BJ (cell line): ENCODE measurements around the gene CAPN3. TPM values are rescaled to one million over a fixed set of nuclear protein-coding genes. Genes with fewer than 3 reads are reported as not detected.

Source experiments
- CTCF ChIA-PET: fragments of 350-600 bp; formaldehyde crosslinking; extraction: SDS; loops from one replicate; lab custom pipeline; 2021; ENCODE audit warnings: antibody characterized with exemption, inconsistent platforms; lab: Yijun Ruan, JAX
- POLR2A ChIA-PET: fragments of 300-600 bp; sonication (Branson Sonifier 250); formaldehyde crosslinking; extraction: SDS; loops from one replicate; lab custom pipeline; 2021; ENCODE audit warnings: antibody characterized with exemption; lab: Charles Lee
- DNase-seq: peaks from one replicate; pipeline ENCODE4 v3.0.0-alpha.2; 2011; ENCODE audit warnings: low read depth
- H3K27me3 ChIP-seq: 2 replicates; pipeline ENCODE4 v1.6.0; 2011; ENCODE audit warnings: low read length; ENCODE audit not compliant: control insufficient read depth, insufficient read depth
- H3K36me3 ChIP-seq: 2 replicates; pipeline ENCODE4 v1.5.1; 2011; ENCODE audit warnings: low read length; ENCODE audit not compliant: control insufficient read depth, insufficient read depth
- H3K4me3 ChIP-seq: 2 replicates; pipeline ENCODE4 v1.5.1; 2011; ENCODE audit warnings: low read depth, mild to moderate bottlenecking, control low read depth, low read length
- polyA plus RNA-seq: library from polyadenylated mRNA; depleted of rRNA; stranded (reverse); fragments of >200 nt; gene quantifications from 2 replicates; pipeline ENCODE4 v1.2.3, GENCODE V29; 2011
- TF ChIP-seq, protein P1 (sequence below): IDR thresholded peaks from 2 replicates; pipeline ENCODE4 v1.5.1; 2011; ENCODE audit warnings: low read depth, mild to moderate bottlenecking, control low read depth, inconsistent platforms, low read length, moderate library complexity; ENCODE audit not compliant: insufficient read depth

The CAPN3 gene
- polyA plus RNA-seq, 1 experiment, result 6.6 TPM

DNA sequence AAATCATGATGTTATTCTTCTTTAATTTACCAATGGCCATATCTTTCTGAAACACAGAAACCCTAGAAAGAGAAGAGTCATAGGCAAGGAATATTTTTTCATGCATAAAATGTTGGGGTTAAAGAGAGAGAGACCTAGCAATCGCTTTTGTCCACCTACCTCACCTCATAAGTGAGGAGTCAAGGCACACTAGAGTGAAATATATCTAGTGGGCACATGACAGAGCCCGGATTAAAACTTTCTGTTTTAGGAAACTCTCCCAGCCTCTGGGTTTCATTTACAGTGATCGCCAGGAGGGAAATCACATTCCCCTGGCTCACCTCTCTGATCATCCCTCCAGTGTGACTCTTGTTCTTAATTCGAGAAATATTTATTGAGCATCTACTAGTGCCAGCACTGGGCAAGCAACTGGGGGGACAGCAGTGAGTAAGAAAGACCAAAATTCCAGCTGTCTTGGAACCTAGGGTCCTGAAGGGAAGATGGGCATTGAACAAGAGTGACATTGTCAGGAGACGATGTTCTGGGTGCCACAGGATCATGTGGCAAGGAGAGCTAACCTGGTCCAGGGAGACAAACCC is 1.3 kb downstream of the CAPN3 start:
- H3K4me3 ChIP-seq, result no peak overlapping the region
- TF ChIP-seq, protein P1, sequence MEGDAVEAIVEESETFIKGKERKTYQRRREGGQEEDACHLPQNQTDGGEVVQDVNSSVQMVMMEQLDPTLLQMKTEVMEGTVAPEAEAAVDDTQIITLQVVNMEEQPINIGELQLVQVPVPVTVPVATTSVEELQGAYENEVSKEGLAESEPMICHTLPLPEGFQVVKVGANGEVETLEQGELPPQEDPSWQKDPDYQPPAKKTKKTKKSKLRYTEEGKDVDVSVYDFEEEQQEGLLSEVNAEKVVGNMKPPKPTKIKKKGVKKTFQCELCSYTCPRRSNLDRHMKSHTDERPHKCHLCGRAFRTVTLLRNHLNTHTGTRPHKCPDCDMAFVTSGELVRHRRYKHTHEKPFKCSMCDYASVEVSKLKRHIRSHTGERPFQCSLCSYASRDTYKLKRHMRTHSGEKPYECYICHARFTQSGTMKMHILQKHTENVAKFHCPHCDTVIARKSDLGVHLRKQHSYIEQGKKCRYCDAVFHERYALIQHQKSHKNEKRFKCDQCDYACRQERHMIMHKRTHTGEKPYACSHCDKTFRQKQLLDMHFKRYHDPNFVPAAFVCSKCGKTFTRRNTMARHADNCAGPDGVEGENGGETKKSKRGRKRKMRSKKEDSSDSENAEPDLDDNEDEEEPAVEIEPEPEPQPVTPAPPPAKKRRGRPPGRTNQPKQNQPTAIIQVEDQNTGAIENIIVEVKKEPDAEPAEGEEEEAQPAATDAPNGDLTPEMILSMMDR, result no peak
- no peaks in the 10 kb centered on the region for H3K27me3 ChIP-seq
- DNase-seq, result no peak
- ChIA-PET CTCF (no interaction called here), POLR2A (no interaction called here)
- no peaks in the 10 kb centered on the region for H3K36me3 ChIP-seq

DNA sequence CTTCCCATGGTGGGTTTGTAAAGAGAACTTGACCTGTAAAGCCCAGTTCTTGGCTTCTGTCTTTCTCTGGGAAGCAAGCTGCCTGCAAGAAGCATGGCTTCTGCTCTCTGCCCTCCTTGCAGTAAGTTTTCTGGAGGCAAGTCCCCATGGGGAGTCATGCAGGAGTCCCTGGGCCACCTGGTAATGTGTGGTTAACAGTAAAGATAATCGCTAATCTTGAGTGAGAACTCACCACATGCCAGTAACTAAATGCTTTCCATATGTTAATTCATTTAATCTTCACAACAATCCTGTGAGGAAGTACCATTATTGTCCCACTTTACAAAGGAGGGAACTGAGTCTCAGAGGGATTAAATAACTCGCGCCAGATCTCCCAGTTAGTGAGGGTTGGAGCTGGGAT is 4.2 kb downstream of the CAPN3 start:
- Histone ChIP-seq H3K36me3 (no peaks in the 10 kb centered on the region), H3K4me3 (no peak overlapping the region), H3K27me3 (no peaks in the 10 kb centered on the region)
- ChIA-PET CTCF (no interaction called here), POLR2A (no interaction called here)
- TF ChIP-seq, protein P1, result no peak
- no peak for DNase-seq

DNA sequence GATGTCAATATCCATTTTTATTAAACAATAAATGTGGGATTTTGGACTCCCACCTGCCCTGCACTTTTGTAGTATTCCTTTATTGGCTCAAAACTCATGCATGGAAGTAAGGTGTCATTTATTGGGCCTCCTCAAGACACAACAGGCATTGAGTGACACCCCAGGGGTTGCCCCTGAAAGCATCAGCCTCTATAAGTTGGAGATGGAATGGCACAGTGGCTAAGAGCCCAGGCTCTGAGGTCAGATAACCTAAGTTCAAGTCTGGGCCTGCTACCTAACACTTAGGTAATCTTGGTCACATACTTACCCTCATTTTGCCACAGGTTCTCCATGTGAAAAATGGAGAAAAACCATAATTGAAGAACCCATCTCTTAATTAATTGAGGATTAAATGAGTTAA is 4.6 kb downstream of the CAPN3 start:
- CTCF ChIA-PET, result no interaction called here
- H3K27me3 ChIP-seq, result no peaks in the 10 kb centered on the region
- no peaks in the 10 kb centered on the region for H3K36me3 ChIP-seq
- DNase-seq, result no peak
- TF ChIP-seq, protein P1, result no peak
- POLR2A ChIA-PET, result no interaction called here
- no peak overlapping the region for H3K4me3 ChIP-seq

DNA sequence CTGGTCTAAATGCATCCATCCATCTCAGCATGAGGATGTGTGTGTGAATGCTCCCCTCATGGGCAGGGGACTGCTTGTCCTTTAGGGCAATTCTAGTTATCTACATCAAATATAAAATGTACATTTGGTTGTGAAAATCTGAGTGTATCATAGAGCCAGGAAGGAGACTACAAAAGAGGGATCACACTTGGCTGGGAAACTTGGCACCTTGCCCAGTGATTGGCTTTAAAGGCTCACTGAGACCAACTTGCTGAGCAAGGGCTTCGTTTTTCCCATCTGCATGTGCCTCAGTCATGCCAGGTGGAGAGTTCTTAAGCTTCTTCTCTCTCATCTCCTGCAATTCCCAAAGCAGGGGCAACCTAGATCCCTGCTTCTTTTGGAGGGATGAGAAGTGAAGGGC is 5.2 kb downstream of the CAPN3 start:
- Histone ChIP-seq H3K4me3 (no peak overlapping the region), H3K27me3 (no peaks in the 10 kb centered on the region), H3K36me3 (no peaks in the 10 kb centered on the region)
- POLR2A ChIA-PET, result no interaction called here
- TF ChIP-seq, protein P1, result no peak
- DNase-seq, result no peak
- CTCF ChIA-PET, result no interaction called here

DNA sequence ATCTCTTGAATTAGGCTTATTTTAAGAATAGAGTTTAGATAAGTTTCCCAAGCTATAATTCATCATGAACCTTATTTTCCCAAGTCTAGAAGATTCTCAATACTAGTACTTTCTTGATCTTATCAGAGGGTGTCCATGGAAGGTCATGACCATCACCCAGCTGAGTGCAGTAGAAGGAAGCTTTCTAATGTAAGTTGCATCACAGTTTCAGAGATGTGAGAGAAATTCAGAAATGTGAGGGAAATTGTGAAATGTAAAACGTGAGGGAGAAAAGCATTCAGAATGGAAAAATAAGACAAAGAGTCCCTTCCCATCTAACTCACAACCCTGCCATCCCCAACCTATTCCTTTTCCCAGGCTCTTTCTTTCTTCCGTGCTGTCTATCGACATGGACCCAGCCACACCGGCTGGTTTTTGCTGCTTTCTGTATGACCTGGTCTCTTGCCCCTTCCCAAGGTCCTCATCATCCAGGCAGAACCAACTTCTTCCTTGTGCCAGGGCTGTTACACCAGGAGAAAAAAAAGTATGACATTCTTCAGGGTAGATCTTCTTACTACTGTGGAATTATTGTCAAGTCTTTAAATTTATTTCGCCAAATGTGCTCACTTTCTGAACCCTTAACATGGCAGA is 6.7 kb downstream of the CAPN3 start:
- no peak overlapping the region for H3K4me3 ChIP-seq
- TF ChIP-seq, protein P1, result no peak
- H3K27me3 ChIP-seq, result no peaks in the 10 kb centered on the region
- no peaks in the 10 kb centered on the region for H3K36me3 ChIP-seq
- ChIA-PET CTCF (interaction anchor here (0.6 to 1.2 kb wide), 2 partner anchors 9 to 282 kb away, joined by 3 to 4 read pairs; no protein-coding TSS in a partner anchor), POLR2A (no interaction called here)
- DNase-seq, result no peak
